Measurements from ENCODE around the gene TMC8.
"Not testable (repeated sequence)": the region's sequence is repeated elsewhere in the genome, so short reads cannot be mapped to it uniquely, and the experiment has no call there.

TMC8 gene

GRCh38 chr17:78130437-78131101 is at the start of gene TMC8:
TMC8 (plus strand) TSS chr17:78130771; CDS start chr17:78131589, 818 bp downstream.
- no peak for DNase-seq

GRCh38 chr17:78081551-78081950 is 49.0 kb upstream of the TMC8 start:
- no peak for DNase-seq

GRCh38 chr17:78082355-78082872 is 48.2 kb upstream of the TMC8 start:
- not testable (repeated sequence) for DNase-seq

- no peak for DNase-seq
These were observed 47.6 kb upstream of the TMC8 start for GRCh38 chr17:78082988-78083387.

- no peak for DNase-seq
These were observed 43.8 kb upstream of the TMC8 start for GRCh38 chr17:78086740-78087139.

GRCh38 chr17:78088529-78088928 is 42.0 kb upstream of the TMC8 start:
- no peak for DNase-seq

GRCh38 chr17:78089576-78090281 is 40.8 kb upstream of the TMC8 start:
- no peak for DNase-seq

GRCh38 chr17:78092794-78093324 is 37.7 kb upstream of the TMC8 start:
- no peak for DNase-seq

GRCh38 chr17:78095035-78095434 is 35.5 kb upstream of the TMC8 start:
- no peak for DNase-seq

GRCh38 chr17:78096093-78096492 is 34.5 kb upstream of the TMC8 start:
- no peak for DNase-seq

GRCh38 chr17:78101112-78101511 is 29.5 kb upstream of the TMC8 start:
- DNase-seq: no peak

GRCh38 chr17:78101542-78101941 is 29.0 kb upstream of the TMC8 start:
- DNase-seq: no peak

- DNase-seq: no peak
These were observed 27.3 kb upstream of the TMC8 start for GRCh38 chr17:78103311-78103710.

GRCh38 chr17:78104540-78104941 is 26.0 kb upstream of the TMC8 start:
- no peak for DNase-seq

GRCh38 chr17:78105101-78105500 is 25.5 kb upstream of the TMC8 start:
- DNase-seq: no peak

GRCh38 chr17:78105551-78105950 is 25.0 kb upstream of the TMC8 start:
- no peak for DNase-seq

GRCh38 chr17:78106211-78106610 is 24.4 kb upstream of the TMC8 start:
- DNase-seq: no peak

GRCh38 chr17:78107457-78107856 is 23.1 kb upstream of the TMC8 start:
- DNase-seq: no peak

GRCh38 chr17:78107976-78108725 is 22.4 kb upstream of the TMC8 start:
- no peak for DNase-seq

GRCh38 chr17:78108726-78109488 is 21.7 kb upstream of the TMC8 start:
- no peak for DNase-seq

GRCh38 chr17:78109489-78109761 is 21.1 kb upstream of the TMC8 start:
- DNase-seq: no peak

GRCh38 chr17:78110363-78111015 is 20.1 kb upstream of the TMC8 start:
- DNase-seq: no peak

Measured in activated naive CD4-positive, alpha-beta T cell treated with anti-CD3 and anti-CD28 coated beads, Interleukin-2, amount 50 U/mL, for 16 hours (primary cell).